ENCODE measurements around the gene RAP1GAP2.

The RAP1GAP2 gene

GRCh38 chr17:3033248-3033640 is 237.0 kb downstream of the RAP1GAP2 start:
- H3K4me1 ChIP-seq (ENCODE audit: insufficient read depth, low read length, severe bottlenecking): no peaks in the 10 kb centered on the region
- H3F3A ChIP-seq (ENCODE audit: insufficient read depth, low read length): no peaks in the 10 kb centered on the region
- no peaks in the 10 kb centered on the region for H3K36me3 ChIP-seq (ENCODE audit: insufficient read depth, low read length)
- H3K9me3 ChIP-seq (ENCODE audit: low read length): no peaks in the 10 kb centered on the region
- no peak overlapping the region for H2AFZ ChIP-seq (ENCODE audit: low read length)
- no peaks in the 10 kb centered on the region; the same call in 1 of the 2 replicates for H3K27me3 ChIP-seq (ENCODE audit: insufficient read depth, low read length)
- no peak overlapping the region for H3K4me3 ChIP-seq (ENCODE audit: low read depth, low read length, poor library complexity, severe bottlenecking)
- no peak overlapping the region for H3K27ac ChIP-seq (ENCODE audit: low read depth, low read length, poor library complexity, severe bottlenecking)
- H3K9ac ChIP-seq (ENCODE audit: low read length): no peak overlapping the region
- no peaks in the 10 kb centered on the region for H3K9me2 ChIP-seq (ENCODE audit: low read depth, low read length)
- no peaks in the 10 kb centered on the region for H3K79me2 ChIP-seq (ENCODE audit: insufficient read depth, low read length)
- no peak for TF ChIP-seq EZH2 (IDR thresholded peaks at IDR 0.05; ENCODE audit: borderline replicate concordance, low read length)
- TF ChIP-seq, protein P1, sequence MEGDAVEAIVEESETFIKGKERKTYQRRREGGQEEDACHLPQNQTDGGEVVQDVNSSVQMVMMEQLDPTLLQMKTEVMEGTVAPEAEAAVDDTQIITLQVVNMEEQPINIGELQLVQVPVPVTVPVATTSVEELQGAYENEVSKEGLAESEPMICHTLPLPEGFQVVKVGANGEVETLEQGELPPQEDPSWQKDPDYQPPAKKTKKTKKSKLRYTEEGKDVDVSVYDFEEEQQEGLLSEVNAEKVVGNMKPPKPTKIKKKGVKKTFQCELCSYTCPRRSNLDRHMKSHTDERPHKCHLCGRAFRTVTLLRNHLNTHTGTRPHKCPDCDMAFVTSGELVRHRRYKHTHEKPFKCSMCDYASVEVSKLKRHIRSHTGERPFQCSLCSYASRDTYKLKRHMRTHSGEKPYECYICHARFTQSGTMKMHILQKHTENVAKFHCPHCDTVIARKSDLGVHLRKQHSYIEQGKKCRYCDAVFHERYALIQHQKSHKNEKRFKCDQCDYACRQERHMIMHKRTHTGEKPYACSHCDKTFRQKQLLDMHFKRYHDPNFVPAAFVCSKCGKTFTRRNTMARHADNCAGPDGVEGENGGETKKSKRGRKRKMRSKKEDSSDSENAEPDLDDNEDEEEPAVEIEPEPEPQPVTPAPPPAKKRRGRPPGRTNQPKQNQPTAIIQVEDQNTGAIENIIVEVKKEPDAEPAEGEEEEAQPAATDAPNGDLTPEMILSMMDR (IDR thresholded peaks at IDR 0.05; ENCODE audit: low read length): no peak
- H4K20me1 ChIP-seq (ENCODE audit: insufficient read depth, low read length): no peaks in the 10 kb centered on the region
- no peak overlapping the region for H3K4me2 ChIP-seq (ENCODE audit: low read length)

- Histone ChIP-seq H3K79me2 (ENCODE audit: insufficient read depth, low read length) (no peaks in the 10 kb centered on the region), H3K9me2 (ENCODE audit: low read depth, low read length) (no peaks in the 10 kb centered on the region), H3K27ac (ENCODE audit: low read depth, low read length, poor library complexity, severe bottlenecking) (no peak overlapping the region), H3K4me3 (ENCODE audit: low read depth, low read length, poor library complexity, severe bottlenecking) (no peak overlapping the region), H2AFZ (ENCODE audit: low read length) (no peak overlapping the region), H3K4me1 (ENCODE audit: insufficient read depth, low read length, severe bottlenecking) (no peaks in the 10 kb centered on the region), H3K27me3 (ENCODE audit: insufficient read depth, low read length) (no peaks in the 10 kb centered on the region; the same call in 1 of the 2 replicates), H4K20me1 (ENCODE audit: insufficient read depth, low read length) (no peaks in the 10 kb centered on the region), H3F3A (ENCODE audit: insufficient read depth, low read length) (no peaks in the 10 kb centered on the region), H3K4me2 (ENCODE audit: low read length) (no peak overlapping the region), H3K9me3 (ENCODE audit: low read length) (no peaks in the 10 kb centered on the region), H3K36me3 (ENCODE audit: insufficient read depth, low read length) (no peaks in the 10 kb centered on the region), H3K9ac (ENCODE audit: low read length) (no peak overlapping the region)
- TF ChIP-seq, protein P1 (IDR thresholded peaks at IDR 0.05; ENCODE audit: low read length): no peak
- TF ChIP-seq EZH2 (IDR thresholded peaks at IDR 0.05; ENCODE audit: borderline replicate concordance, low read length): no peak
These were observed 237.7 kb downstream of the RAP1GAP2 start for GRCh38 chr17:3033741-3034577.

GRCh38 chr17:3034578-3034920 is 238.3 kb downstream of the RAP1GAP2 start:
- no peak overlapping the region for H3K27ac ChIP-seq (ENCODE audit: low read depth, low read length, poor library complexity, severe bottlenecking)
- no peaks in the 10 kb centered on the region for H3K36me3 ChIP-seq (ENCODE audit: insufficient read depth, low read length)
- H4K20me1 ChIP-seq (ENCODE audit: insufficient read depth, low read length): no peaks in the 10 kb centered on the region
- no peak overlapping the region for H3K4me2 ChIP-seq (ENCODE audit: low read length)
- H3F3A ChIP-seq (ENCODE audit: insufficient read depth, low read length): no peaks in the 10 kb centered on the region
- no peak overlapping the region for H2AFZ ChIP-seq (ENCODE audit: low read length)
- no peaks in the 10 kb centered on the region for H3K4me1 ChIP-seq (ENCODE audit: insufficient read depth, low read length, severe bottlenecking)
- H3K4me3 ChIP-seq (ENCODE audit: low read depth, low read length, poor library complexity, severe bottlenecking): no peak overlapping the region
- no peaks in the 10 kb centered on the region for H3K9me2 ChIP-seq (ENCODE audit: low read depth, low read length)
- H3K9me3 ChIP-seq (ENCODE audit: low read length): no peaks in the 10 kb centered on the region
- no peaks in the 10 kb centered on the region; the same call in 1 of the 2 replicates for H3K27me3 ChIP-seq (ENCODE audit: insufficient read depth, low read length)
- no peaks in the 10 kb centered on the region for H3K79me2 ChIP-seq (ENCODE audit: insufficient read depth, low read length)
- TF ChIP-seq EZH2 (IDR thresholded peaks at IDR 0.05; ENCODE audit: borderline replicate concordance, low read length): no peak
- TF ChIP-seq, protein P1 (IDR thresholded peaks at IDR 0.05; ENCODE audit: low read length): no peak
- no peak overlapping the region for H3K9ac ChIP-seq (ENCODE audit: low read length)

All from OCI-LY1 (cell line).